Left ventricle myocardium inferior (tissue), 1 donor: Measurements from ENCODE around the gene DAAM2. TPM values are rescaled to one million over a fixed set of nuclear protein-coding genes. Genes with fewer than 3 reads are reported as not detected.
A peak's percentile ranks its signal among the peaks of the same experiment; 100 is the strongest.

ENCODE experiments used
- DNase-seq: peaks from one replicate; pipeline ENCODE4 v3.0.0-alpha.2; 2020
- H3K27ac ChIP-seq: fragments of 200-600 bp; replicated peaks from 2 replicates; pipeline ENCODE4 v1.8.0; 2021
- H3K27me3 ChIP-seq: fragments of 200-600 bp; 2 replicates; pipeline ENCODE4 v1.8.0; 2021; ENCODE audit warnings: low read depth
- H3K36me3 ChIP-seq: fragments of 200-600 bp; 2 replicates; pipeline ENCODE4 v1.8.0; 2021
- H3K4me1 ChIP-seq: fragments of 200-600 bp; 2 replicates; pipeline ENCODE4 v1.8.0; 2021
- H3K4me3 ChIP-seq: fragments of 200-600 bp; 2 replicates; pipeline ENCODE4 v1.8.0; 2021; ENCODE audit warnings: mild to moderate bottlenecking, moderate library complexity
- H3K9me3 ChIP-seq: fragments of 200-600 bp; replicated peaks from 2 replicates; pipeline ENCODE4 v1.8.0; 2021
- CTCF ChIP-seq: fragments of 200-600 bp; IDR thresholded peaks from 2 replicates; pipeline ENCODE4 v1.8.0; 2021; ENCODE audit warnings: antibody characterized with exemption, mild to moderate bottlenecking, borderline replicate concordance
- intact Hi-C: fragments of 100-400 bp; cut with micrococcal nuclease; formaldehyde crosslinking; loops from one replicate; pipeline ENCODE4 v1.11.0; 2022
- total RNA-seq: library from RNA; stranded (reverse); fragmentation: NEBNext Ultra II Directional; extraction: Animal tissue kit (Norgen Biotek cat#: 25700); gene quantifications from one replicate; pipeline ENCODE4 v1.2.1, GENCODE V29; 2021
- donor health status: DM: no; HTN: yes; CAD: no; lungs with severe emphysema.

DAAM2 gene
- total RNA-seq, 1 donor from 2014 or later = 19.1 TPM

GRCh38 chr6:39891353-39891752 lies 99.2 kb downstream of the DAAM2 start:
- intact Hi-C loops = loop anchor here (10.0 kb wide), 1 partner anchor 517 kb away; no protein-coding TSS in a partner anchor
- TF ChIP-seq CTCF = no peak
- H3K4me3 ChIP-seq = no peak overlapping the region
- DNase-seq = no peak
- H3K9me3 ChIP-seq = no peaks in the 10 kb centered on the region
- H3K4me1 ChIP-seq = peaks cover 34% of the 10 kb centered on the region
- no peaks in the 10 kb centered on the region for H3K27me3 ChIP-seq
- H3K36me3 ChIP-seq = peaks cover under 1% of the 10 kb centered on the region
- no peak overlapping the region for H3K27ac ChIP-seq

DNA sequence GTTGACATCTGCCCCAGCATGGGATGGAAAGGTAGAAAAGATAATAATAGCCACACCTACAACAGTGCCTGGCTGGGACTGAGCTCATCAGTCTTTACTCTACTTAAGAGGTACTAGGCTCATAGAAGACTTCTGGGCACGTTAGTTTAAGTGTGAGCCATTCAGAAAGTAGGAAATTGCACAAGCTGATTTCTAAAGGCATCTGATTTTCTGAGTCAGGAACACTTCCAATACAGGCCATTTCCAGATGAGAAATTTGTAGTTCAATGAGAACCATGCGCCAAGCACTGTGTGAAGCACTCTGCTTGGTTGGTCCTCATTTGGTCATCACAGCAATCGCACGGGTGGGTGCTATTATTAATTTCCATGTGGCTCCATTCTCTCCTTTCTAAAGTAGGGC lies 99.8 kb downstream of the DAAM2 start:
- intact Hi-C loops = loop anchor here (10.0 kb wide), 1 partner anchor 517 kb away; no protein-coding TSS in a partner anchor

DNA sequence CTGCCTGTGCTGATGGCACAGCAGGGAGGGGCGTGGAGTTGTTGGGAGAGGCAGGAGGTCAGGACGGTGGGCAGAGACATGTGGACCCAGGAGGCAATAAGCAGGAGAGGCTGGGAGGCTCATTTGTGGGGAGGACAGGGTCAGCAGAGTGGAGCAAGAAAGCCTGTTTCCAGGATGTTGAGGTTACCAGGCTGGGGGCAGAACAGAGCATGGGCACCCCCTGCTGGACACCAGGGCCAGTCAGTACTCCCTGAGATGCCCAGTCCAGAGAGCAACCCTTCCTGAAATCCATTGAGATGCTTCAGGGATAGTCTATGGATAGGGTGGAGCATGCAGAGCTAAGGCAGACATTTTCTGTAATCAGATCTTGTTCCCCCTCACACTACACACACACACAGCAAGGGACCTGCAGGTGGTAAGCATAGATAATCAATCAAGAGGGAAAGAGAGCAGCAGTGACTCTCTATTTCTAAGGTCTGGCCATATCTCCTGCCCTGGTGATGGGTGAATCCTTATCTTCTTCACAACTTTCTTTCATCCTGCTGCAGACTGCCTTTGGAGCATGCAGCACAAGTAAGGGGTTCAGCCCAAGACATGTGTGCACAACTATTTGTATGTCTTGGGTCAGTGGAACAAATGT lies 100.4 kb downstream of the DAAM2 start:
- intact Hi-C loops = loop anchor here (10.0 kb wide), 1 partner anchor 518 kb away; no protein-coding TSS in a partner anchor

More for the DNA sequence above, 99.8 kb downstream of the DAAM2 start:
- TF ChIP-seq CTCF = no peak
- Histone ChIP-seq H3K4me1 (peaks cover 28% of the 10 kb centered on the region), H3K27ac (no peak overlapping the region), H3K4me3 (no peak overlapping the region), H3K36me3 (peaks cover 7% of the 10 kb centered on the region), H3K9me3 (no peaks in the 10 kb centered on the region), H3K27me3 (no peaks in the 10 kb centered on the region)
- DNase-seq = no peak

DNA sequence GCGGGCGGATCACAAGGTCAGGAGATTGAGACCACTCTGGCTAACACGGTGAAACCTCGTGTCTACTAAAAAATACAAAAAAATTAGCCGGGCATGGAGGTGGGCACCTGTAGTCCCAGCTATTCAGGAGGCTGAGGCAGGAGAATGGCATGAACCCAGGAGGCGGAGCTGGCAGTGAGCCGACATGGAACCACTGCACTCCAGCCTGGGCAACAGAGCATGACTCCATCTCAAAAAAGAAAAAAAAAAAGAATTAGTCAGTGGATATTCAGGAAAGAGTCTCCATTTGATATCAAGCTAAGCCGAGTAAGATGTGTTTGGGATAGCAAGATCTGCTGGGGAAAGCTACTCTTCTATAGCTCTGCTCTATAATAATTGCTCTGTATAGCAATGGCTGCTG lies 101.1 kb downstream of the DAAM2 start:
- no peak for TF ChIP-seq CTCF
- no peak for DNase-seq
- Histone ChIP-seq H3K9me3 (no peaks in the 10 kb centered on the region), H3K4me1 (peaks cover 15% of the 10 kb centered on the region), H3K27me3 (no peaks in the 10 kb centered on the region), H3K4me3 (no peak overlapping the region), H3K27ac (no peak overlapping the region), H3K36me3 (peaks cover 14% of the 10 kb centered on the region)
- intact Hi-C loops = loop anchor here (10.0 kb wide), 1 partner anchor 518 kb away; no protein-coding TSS in a partner anchor

More for the DNA sequence above, 100.4 kb downstream of the DAAM2 start:
- Histone ChIP-seq H3K9me3 (no peaks in the 10 kb centered on the region), H3K27me3 (no peaks in the 10 kb centered on the region), H3K4me1 (peaks cover 21% of the 10 kb centered on the region), H3K36me3 (peaks cover 13% of the 10 kb centered on the region), H3K27ac (no peak overlapping the region), H3K4me3 (no peak overlapping the region)
- DNase-seq = peak; percentile 61
- peak; percentile 81 for TF ChIP-seq CTCF

DNA sequence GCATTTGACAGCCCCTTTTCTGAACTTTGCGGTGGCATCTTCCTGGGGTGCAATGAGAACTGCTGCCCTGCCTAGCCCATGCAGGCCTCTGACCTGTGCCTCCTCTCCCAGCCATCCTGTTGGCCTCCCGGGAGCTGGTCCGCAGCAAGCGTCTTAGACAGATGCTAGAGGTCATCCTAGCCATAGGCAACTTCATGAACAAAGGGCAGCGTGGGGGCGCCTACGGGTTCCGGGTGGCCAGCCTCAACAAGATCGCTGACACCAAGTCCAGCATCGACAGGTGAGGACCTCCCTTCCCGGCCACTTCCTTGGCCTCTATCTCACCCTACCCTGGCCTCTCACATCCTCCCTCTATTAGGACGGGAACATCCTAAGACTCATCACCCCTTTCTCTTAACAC lies 104.5 kb downstream of the DAAM2 start:
- no peak for DNase-seq
- Histone ChIP-seq H3K27me3 (no peaks in the 10 kb centered on the region), H3K4me3 (no peak overlapping the region), H3K9me3 (no peaks in the 10 kb centered on the region), H3K4me1 (no peaks in the 10 kb centered on the region), H3K27ac (no peak overlapping the region), H3K36me3 (peaks cover 22% of the 10 kb centered on the region)
- no peak for TF ChIP-seq CTCF
- intact Hi-C loops = loop anchor here (10.0 kb wide), 1 partner anchor 522 kb away; no protein-coding TSS in a partner anchor
